ENCODE measurements around the gene HIPK4.
"Not testable (repeated sequence)": the region's sequence is repeated elsewhere in the genome, so short reads cannot be mapped to it uniquely, and the experiment has no call there.

The HIPK4 gene

GRCh38 chr19:40393894-40394815 is 4.2 kb upstream of the HIPK4 start:
- DNase-seq (ENCODE audit: low spot score): no peak

- no peak for DNase-seq (ENCODE audit: low spot score)
Observed at GRCh38 chr19:40392894-40393517, 3.0 kb upstream of the HIPK4 start.

DNA sequence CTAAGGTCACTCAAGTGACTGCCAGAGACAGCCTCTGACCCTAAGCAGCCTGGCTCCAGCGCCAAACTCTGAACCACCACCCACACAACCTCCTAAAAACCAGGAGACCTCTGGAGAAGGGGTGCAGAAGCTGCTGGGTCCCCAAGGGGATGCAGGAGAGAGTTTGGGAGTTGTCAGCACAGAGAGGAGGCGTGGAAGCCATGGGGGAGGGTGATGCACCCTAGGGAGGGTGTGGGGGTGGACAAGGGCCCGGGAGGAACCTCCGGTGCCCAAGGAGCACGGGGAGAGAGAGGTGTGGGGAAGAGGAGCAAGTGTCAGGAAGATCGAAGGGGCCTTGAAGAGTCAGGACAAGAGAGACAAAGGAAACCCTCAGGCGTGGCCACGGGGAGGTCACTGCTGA is 2.1 kb upstream of the HIPK4 start:
- no peak for DNase-seq (ENCODE audit: low spot score)

- no peak for DNase-seq (ENCODE audit: low spot score)
Observed at GRCh38 chr19:40389404-40390083, 437 bp downstream of the HIPK4 start.

DNA sequence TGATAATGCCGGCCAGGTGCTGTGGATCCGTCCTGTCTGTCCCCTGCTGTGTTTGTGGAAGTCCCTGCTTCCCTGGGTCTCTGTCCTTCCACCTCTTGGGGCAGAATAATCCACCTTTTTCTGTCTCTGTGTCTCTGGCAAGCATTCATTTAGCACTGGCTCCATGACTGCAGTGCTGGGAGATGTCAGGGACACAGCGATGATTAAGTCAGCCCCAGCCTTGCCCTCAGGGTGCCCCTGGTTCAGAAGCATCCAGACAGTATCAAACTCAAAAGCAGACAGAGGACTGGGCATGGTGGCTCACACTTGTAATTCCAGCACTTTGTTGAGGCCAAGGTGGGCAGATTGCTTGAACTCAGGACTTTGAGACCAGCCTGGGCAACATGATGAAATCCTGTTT is 1.5 kb downstream of the HIPK4 start:
- DNase-seq (ENCODE audit: low spot score): no peak

GRCh38 chr19:40387155-40387554 is 2.8 kb downstream of the HIPK4 start:
- no peak for DNase-seq (ENCODE audit: low spot score)

DNA sequence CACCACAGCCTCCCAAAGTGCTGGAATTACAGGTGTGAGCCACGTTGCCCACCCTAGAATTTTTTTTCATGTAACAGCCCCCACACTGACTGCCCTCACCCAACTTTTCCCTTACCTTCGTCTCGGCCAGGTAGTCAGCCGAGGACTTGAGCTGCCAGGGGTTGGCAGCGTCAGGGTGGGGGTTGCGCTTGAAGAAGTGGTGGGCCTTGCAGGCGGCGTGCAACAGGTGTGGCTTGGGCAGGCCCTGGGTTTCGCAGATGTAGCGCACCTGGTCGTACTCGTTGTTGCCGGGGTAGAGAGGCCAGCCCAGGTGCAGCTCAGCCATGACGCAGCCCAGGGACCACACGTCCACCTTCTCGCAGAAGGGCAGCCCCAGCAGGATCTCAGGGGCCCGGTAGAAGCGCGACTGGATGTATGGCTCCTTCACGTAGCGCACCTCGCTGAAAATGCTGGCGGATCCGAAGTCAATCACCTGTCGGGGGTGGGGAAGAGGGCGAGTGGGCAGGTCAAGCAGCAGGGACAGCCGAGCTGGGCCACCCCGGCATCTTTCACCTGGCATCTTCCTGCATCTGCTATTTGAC is 6.2 kb downstream of the HIPK4 start:
- no peak for DNase-seq (ENCODE audit: low spot score)

GRCh38 chr19:40381321-40381720 is 8.7 kb downstream of the HIPK4 start:
- DNase-seq (ENCODE audit: low spot score): no peak

DNA sequence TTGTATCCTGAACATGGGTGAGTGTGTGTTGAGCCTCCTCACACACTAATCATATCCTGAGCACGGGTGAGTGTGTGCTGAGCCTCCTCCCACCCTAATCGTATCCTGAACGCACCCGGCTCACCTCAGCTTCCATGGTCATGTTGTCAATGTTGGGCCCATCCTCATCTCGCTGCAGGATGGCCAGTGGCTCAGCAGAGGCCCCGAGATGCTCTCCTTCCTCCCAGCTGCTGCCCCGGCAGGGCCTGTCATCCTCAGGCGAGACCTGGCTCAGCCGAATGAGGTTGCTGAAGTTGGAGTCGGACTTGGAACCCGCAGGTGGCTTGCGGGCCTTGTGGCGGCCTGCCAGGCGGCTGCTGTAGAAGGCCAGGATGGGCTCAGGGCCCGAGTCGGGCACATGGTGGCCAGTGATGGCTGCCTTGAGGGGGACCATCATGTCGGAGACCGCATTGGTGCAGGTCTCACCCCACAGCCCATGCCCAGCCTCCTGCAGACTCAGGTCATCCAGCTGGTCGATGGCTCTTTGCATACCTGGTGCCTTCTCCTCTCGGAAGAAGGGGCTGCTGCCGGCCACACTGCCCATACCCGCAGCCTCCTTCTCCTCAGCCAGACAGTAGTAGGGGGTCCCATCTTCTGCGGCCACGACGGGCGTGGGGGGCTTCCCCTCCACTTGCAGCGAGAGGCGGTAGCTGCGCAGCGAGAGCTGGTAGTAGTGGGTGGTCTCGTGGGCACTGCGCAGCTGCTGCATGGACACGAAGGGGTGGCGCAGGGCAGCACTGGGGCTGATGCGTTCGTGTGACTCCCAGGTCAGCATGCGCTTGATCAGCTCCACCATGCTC is 9.6 kb downstream of the HIPK4 start:
- no peak for DNase-seq (ENCODE audit: low spot score)

GRCh38 chr19:40379446-40380198 is 10.4 kb downstream of the HIPK4 start:
- no peak for DNase-seq (ENCODE audit: low spot score)

DNA sequence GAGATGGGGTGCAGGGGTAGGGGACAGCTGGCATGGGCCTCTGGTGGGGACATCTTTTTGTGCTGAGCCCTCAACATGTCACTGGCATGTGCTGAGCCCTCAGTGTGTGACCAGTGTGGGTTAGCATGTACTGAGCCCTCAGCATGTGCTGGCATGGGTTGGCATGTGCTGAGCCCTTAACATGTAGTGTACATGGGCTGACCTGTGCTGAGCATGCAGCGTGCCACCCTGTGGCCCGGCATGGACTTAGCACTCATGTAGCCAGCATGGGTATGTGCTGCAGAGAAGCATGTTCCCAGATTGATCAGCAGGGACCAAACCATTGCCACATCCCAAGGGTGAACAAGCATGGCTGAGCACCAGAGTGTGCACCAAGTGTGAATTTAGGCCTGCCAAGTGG is 11.5 kb downstream of the HIPK4 start:
- DNase-seq (ENCODE audit: low spot score): no peak

- no peak for DNase-seq (ENCODE audit: low spot score)
Observed at GRCh38 chr19:40377876-40378385, 12.1 kb downstream of the HIPK4 start.

- DNase-seq (ENCODE audit: low spot score): no peak
Observed at GRCh38 chr19:40376286-40376862, 13.6 kb downstream of the HIPK4 start.

DNA sequence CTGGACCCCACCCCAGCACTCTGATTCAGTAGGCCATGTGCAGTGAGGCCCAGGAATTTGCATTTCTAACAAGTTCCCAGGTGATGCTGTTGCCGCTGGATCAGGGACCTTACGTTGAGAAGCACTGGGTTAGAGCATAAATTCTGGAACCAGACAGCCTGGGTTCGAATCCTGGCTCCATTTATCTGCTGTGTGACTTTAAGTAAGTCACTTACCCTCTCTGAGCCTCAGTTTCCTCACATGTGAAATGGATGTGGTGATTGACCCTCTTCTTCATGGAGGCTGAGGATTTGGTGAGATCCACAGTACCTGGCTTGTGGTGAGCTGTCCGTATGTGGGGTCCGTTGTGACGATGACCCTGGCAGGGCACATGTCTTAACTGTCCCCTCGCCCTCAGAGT is 15.9 kb downstream of the HIPK4 start:
- no peak for DNase-seq (ENCODE audit: low spot score)

DNA sequence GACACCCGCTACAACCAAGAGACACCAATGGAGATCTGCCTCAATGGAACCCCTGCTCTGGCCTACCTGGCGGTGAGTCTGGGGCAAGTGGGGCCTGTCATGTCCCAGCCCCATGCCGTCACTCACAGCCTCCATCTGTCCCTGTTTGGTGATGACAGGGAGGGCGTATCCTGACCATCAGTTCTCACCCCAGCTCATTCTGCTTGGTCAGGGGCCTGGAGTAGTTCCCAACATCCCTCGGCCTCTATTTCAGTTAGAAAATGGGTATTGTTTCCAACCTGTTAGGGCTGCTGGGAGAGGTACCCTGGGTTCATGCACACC is 18.2 kb downstream of the HIPK4 start:
- no peak for DNase-seq (ENCODE audit: low spot score)

GRCh38 chr19:40370997-40371801 is 18.8 kb downstream of the HIPK4 start:
- DNase-seq (ENCODE audit: low spot score): no peak

GRCh38 chr19:40370253-40370652 is 19.7 kb downstream of the HIPK4 start:
- DNase-seq (ENCODE audit: low spot score): not testable (repeated sequence)

DNA sequence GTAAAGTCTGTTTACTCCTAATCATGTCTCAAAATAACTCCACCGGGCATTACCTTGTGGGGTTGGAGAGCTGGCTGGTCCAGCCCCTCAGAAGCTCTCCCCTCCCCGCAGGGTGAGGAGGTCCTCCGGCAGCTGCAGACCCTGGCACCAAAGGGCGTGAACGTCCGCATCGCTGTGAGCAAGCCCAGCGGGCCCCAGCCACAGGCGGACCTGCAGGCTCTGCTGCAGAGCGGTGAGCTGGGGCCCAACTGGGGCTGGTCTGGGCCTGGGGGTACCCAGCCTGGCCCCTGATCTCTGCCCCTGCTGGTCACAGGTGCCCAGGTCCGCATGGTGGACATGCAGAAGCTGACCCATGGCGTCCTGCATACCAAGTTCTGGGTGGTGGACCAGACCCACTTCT is 20.2 kb downstream of the HIPK4 start:
- no peak for DNase-seq (ENCODE audit: low spot score)

DNA sequence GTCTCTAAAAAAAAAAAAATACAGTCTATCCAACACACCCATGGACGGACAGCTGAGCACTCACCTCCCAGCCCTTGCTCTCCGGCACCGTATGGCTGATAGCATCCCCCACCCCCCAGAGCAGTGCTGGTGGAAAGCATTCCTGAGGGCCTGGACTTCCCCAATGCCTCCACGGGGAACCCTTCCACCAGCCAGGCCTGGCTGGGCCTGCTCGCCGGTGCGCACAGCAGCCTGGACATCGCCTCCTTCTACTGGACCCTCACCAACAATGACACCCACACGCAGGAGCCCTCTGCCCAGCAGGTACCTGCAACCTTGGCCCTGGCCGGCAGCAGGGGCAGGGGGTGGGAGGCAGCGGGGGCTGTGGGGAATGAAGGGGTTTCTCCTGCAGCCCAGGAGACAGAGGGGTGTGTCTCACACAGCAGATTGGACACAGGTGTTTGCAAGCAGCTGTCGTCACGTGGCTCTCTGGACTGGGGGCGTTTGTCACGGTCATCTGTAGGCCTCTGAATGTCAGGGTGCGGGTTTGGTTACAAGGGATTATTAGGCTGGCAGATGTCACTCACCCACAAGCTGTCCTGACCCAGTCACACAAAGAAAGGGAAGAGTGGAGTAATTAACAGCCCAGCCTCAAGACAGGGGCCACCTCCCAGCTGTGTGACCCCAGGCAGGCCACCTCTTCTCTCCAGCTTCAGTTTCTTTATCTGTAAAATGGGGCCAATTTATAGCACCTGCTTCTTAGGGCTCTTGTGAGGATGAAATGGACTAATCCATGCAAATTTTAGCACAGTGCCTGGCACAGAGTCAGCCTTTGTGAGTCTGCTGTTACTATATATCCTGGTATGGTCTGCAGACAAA is 22.2 kb downstream of the HIPK4 start:
- DNase-seq (ENCODE audit: low spot score): no peak
